HG02981 (cell line): ENCODE results near the gene RPLP1.

Source experiments
- ATAC-seq: cut with Tn5 transposase; IDR thresholded peaks from one replicate; pipeline ENCODE4 v1.9.1; 2021; ENCODE audit warnings: mild to moderate bottlenecking, moderate library complexity; ENCODE audit not compliant: unreplicated experiment

RPLP1 gene

GRCh38 chr15:69468241-69469121 is 15.9 kb downstream of the RPLP1 start:
- no peak for ATAC-seq

GRCh38 chr15:69469467-69470201 is 17.0 kb downstream of the RPLP1 start:
- no peak for ATAC-seq

GRCh38 chr15:69472046-69472445 is 19.4 kb downstream of the RPLP1 start:
- no peak for ATAC-seq

- ATAC-seq: no peak
Measured at GRCh38 chr15:69472562-69472961, 19.9 kb downstream of the RPLP1 start.

GRCh38 chr15:69474291-69474690 is 21.7 kb downstream of the RPLP1 start:
- no peak for ATAC-seq

- ATAC-seq: no peak
Measured at GRCh38 chr15:69474846-69475455, 22.3 kb downstream of the RPLP1 start.

GRCh38 chr15:69475769-69476358 is 23.2 kb downstream of the RPLP1 start:
- no peak for ATAC-seq

GRCh38 chr15:69476704-69477473 is 24.3 kb downstream of the RPLP1 start:
- ATAC-seq: no peak

- ATAC-seq: no peak
Measured at GRCh38 chr15:69478259-69478781, 25.7 kb downstream of the RPLP1 start.

GRCh38 chr15:69479081-69479480 is 26.5 kb downstream of the RPLP1 start:
- ATAC-seq: no peak

- no peak for ATAC-seq
Measured at GRCh38 chr15:69479971-69480370, 27.4 kb downstream of the RPLP1 start.

GRCh38 chr15:69480932-69481331 is 28.3 kb downstream of the RPLP1 start:
- no peak for ATAC-seq

GRCh38 chr15:69482686-69483256 is 30.2 kb downstream of the RPLP1 start:
- ATAC-seq: no peak

- no peak for ATAC-seq
Measured at GRCh38 chr15:69484837-69485236, 32.2 kb downstream of the RPLP1 start.

GRCh38 chr15:69486481-69487110 is 34.0 kb downstream of the RPLP1 start:
- ATAC-seq: no peak

- no peak for ATAC-seq
Measured at GRCh38 chr15:69489073-69489571, 36.5 kb downstream of the RPLP1 start.

- ATAC-seq: no peak
Measured at GRCh38 chr15:69490356-69491037, 37.9 kb downstream of the RPLP1 start.

- no peak for ATAC-seq
Measured at GRCh38 chr15:69491038-69491505, 38.5 kb downstream of the RPLP1 start.

- ATAC-seq: no peak
Measured at GRCh38 chr15:69493406-69493805, 40.8 kb downstream of the RPLP1 start.
